Tibial nerve (tissue), 4 donors: ENCODE measurements around the gene IL17B. TPM values are rescaled to one million over a fixed set of nuclear protein-coding genes. Genes with fewer than 3 reads are reported as not detected.
"Not testable (repeated sequence)": the region's sequence is repeated elsewhere in the genome, so short reads cannot be mapped to it uniquely, and the experiment has no call there.

Experiments
- DNase-seq, 2 donors: peaks; one replicate each; pipeline ENCODE4 v3.0.0-alpha.2; 2019; ENCODE audit warnings: low spot score in 2 of 2
- H3K27ac ChIP-seq, 4 donors: fragments of 200-600 bp; sonication (generic) in 3 of 4; one replicate each; pipeline ENCODE4 v1.5.1; 2017 to 2019; ENCODE audit warnings: mild to moderate bottlenecking in 1 of 4
- H3K27me3 ChIP-seq, 2 donors: fragments of 200-600 bp; sonication (generic) in 1 of 2; one replicate each; pipeline versions ENCODE4 v1.5.1 to v1.6.0; 2017 to 2019
- H3K36me3 ChIP-seq, 3 donors: fragments of 200-600 bp; sonication (generic); one replicate each; pipeline ENCODE4 v1.5.1; 2018 to 2019
- H3K4me1 ChIP-seq, 4 donors: fragments of 200-600 bp; sonication (generic) in 3 of 4; one replicate each; pipeline ENCODE4 v1.5.1; 2017 to 2019
- H3K4me3 ChIP-seq, 4 donors: fragments of 200-600 bp; sonication (generic) in 3 of 4; one replicate each; pipeline ENCODE4 v1.5.1; 2017 to 2019; ENCODE audit warnings: mild to moderate bottlenecking in 1 of 4, moderate library complexity in 1 of 4
- H3K9me3 ChIP-seq, 4 donors: fragments of 200-600 bp; sonication (generic) in 3 of 4; one replicate each; pipeline ENCODE4 v1.5.1; 2017 to 2019
- CTCF ChIP-seq, 5 experiments: fragments of 200-600 bp in 3 of 5; fragments of 450-650 bp in 2 of 5; sonication (generic) in 3 of 5; IDR thresholded peaks; one replicate each; pipeline ENCODE4 v1.5.1; 2016 to 2019; ENCODE audit warnings: antibody characterized with exemption in 5 of 5, mild to moderate bottlenecking in 3 of 5, moderate library complexity in 2 of 5
- EP300 ChIP-seq, 2 donors: sonication (generic); formaldehyde crosslinking; IDR thresholded peaks; one replicate each; pipeline ENCODE4 v1.6.1; 2017; ENCODE audit warnings: antibody characterized with exemption in 2 of 2, mild to moderate bottlenecking in 1 of 2
- POLR2A ChIP-seq, 2 donors: fragments of 450-650 bp; IDR thresholded peaks; one replicate each; pipeline ENCODE4 v1.6.1; 2017; ENCODE audit warnings: antibody characterized with exemption in 2 of 2, mild to moderate bottlenecking in 2 of 2, moderate library complexity in 2 of 2
- WGBS, 2 donors: methylation state at CpG; one replicate each; pipeline ENCODE4 v1.1.5; 2018; 5-methylcytosine and 5-hydroxymethylcytosine counted together
- total RNA-seq, 4 donors: library from RNA; depleted of rRNA; stranded (reverse); fragments of >200 nt; gene quantifications; one replicate each; pipeline ENCODE4 v1.1.0, GENCODE V29; 2016

IL17B gene
- total RNA-seq, 4 donors from 2014 or later, result 22.8 to 109 (median 80.7) TPM

- 71 to 83% methylated on average over 19 of the region's 19 CpGs for WGBS, 2 donors
- peaks cover 0 to 3% (median 0%) of the 10 kb centered on the region in 4 donors for H3K9me3 ChIP-seq
- DNase-seq, result no peak
- H3K36me3 ChIP-seq, result no peaks in the 10 kb centered on the region
- H3K4me3 ChIP-seq, result no peak overlapping the region
- H3K4me1 ChIP-seq, result peaks cover 0 to 14% (median 0%) of the 10 kb centered on the region in 4 donors
- TF ChIP-seq CTCF (IDR thresholded peaks at IDR 0.05) (no peak), EP300 (IDR thresholded peaks at IDR 0.05) (no peak), POLR2A (IDR thresholded peaks at IDR 0.05) (no peak)
- H3K27me3 ChIP-seq, result no peaks in the 10 kb centered on the region
- H3K27ac ChIP-seq, result no peak overlapping the region
Observed at GRCh38 chr5:149392718-149393117, 13.6 kb upstream of the IL17B start.

GRCh38 chr5:149391524-149391923 lies 12.4 kb upstream of the IL17B start:
- H3K36me3 ChIP-seq, result no peaks in the 10 kb centered on the region
- 64 to 81% methylated on average over 6 of the region's 6 CpGs for WGBS, 2 donors
- H3K4me1 ChIP-seq, result peaks cover 0 to 21% (median 0%) of the 10 kb centered on the region in 4 donors
- peaks cover 0 to 3% (median 0%) of the 10 kb centered on the region in 4 donors for H3K9me3 ChIP-seq
- no peak for DNase-seq
- H3K4me3 ChIP-seq, result no peak overlapping the region
- no peaks in the 10 kb centered on the region for H3K27me3 ChIP-seq
- H3K27ac ChIP-seq, result no peak overlapping the region
- TF ChIP-seq EP300 (IDR thresholded peaks at IDR 0.05), result no peak
- TF ChIP-seq CTCF (IDR thresholded peaks at IDR 0.05), result no peak
- TF ChIP-seq POLR2A (IDR thresholded peaks at IDR 0.05), result no peak

- not testable (repeated sequence) for DNase-seq, H3K27me3 ChIP-seq, H3K4me3 ChIP-seq, H3K36me3 ChIP-seq, H3K9me3 ChIP-seq, H3K27ac ChIP-seq
- 82 to 85% methylated on average over 6 of the region's 6 CpGs for WGBS, 2 donors
- peaks cover 0 to 26% (median 0%) of the 10 kb centered on the region in 4 donors for H3K4me1 ChIP-seq
Observed at GRCh38 chr5:149391076-149391475, 12.0 kb upstream of the IL17B start.

- DNase-seq, result no peak
Observed at GRCh38 chr5:149389552-149390495, 10.7 kb upstream of the IL17B start.

More at GRCh38 chr5:149389552-149390495, 10.7 kb upstream of the IL17B start:
- TF ChIP-seq EP300 (IDR thresholded peaks at IDR 0.05), result no peak
- no peak for TF ChIP-seq CTCF (IDR thresholded peaks at IDR 0.05)
- TF ChIP-seq POLR2A (IDR thresholded peaks at IDR 0.05), result no peak
- H3K27ac ChIP-seq, result peak overlapping the region in 2 of 4 donors; percentile 29 to 63
- peaks cover 0 to 3% (median 0%) of the 10 kb centered on the region in 4 donors for H3K9me3 ChIP-seq
- peaks cover 0 to 32% (median 0%) of the 10 kb centered on the region in 4 donors for H3K4me1 ChIP-seq
- H3K4me3 ChIP-seq, result no peak overlapping the region
- no peaks in the 10 kb centered on the region for H3K36me3 ChIP-seq
- 78 to 83% methylated on average over 11 of the region's 11 CpGs for WGBS, 2 donors
- H3K27me3 ChIP-seq, result no peaks in the 10 kb centered on the region
